Neural progenitor cell (in vitro differentiated cells): ENCODE measurements around the gene MSH2.
A peak's percentile ranks its signal among the peaks of the same experiment; 100 is the strongest.

Source experiments
- CTCF ChIP-seq: fragments of 200-600 bp; sonication (generic); IDR thresholded peaks from 2 replicates; pipeline ENCODE4 v1.5.1; 2017; ENCODE audit warnings: antibody characterized with exemption, mild to moderate bottlenecking
- EZH2 ChIP-seq: fragments of 200-600 bp; sonication (generic); IDR thresholded peaks from 2 replicates; pipeline ENCODE4 v1.6.1; 2017; ENCODE audit warnings: antibody characterized with exemption, mild to moderate bottlenecking, moderate library complexity
- EZH2phosphoT487 ChIP-seq: fragments of 200-600 bp; sonication (generic); IDR thresholded peaks from 2 replicates; pipeline ENCODE4 v1.6.1; 2017; ENCODE audit warnings: antibody characterized with exemption

GRCh38 chr2:47510745-47511144 lies 107.8 kb downstream of the MSH2 start:
- TF ChIP-seq CTCF: peak; percentile 9
- TF ChIP-seq EZH2phosphoT487: no peak
- no peak for TF ChIP-seq EZH2
